ENCODE results near the gene HELT.
"Not testable (repeated sequence)": the region's sequence is repeated elsewhere in the genome, so short reads cannot be mapped to it uniquely, and the experiment has no call there.

HELT gene

GRCh38 chr4:185017964-185018772, at the start of gene HELT:
HELT (plus strand) TSS chr4:185018490; CDS start chr4:185018929, 439 bp downstream.
- peak; percentile 59 for DNase-seq

DNA sequence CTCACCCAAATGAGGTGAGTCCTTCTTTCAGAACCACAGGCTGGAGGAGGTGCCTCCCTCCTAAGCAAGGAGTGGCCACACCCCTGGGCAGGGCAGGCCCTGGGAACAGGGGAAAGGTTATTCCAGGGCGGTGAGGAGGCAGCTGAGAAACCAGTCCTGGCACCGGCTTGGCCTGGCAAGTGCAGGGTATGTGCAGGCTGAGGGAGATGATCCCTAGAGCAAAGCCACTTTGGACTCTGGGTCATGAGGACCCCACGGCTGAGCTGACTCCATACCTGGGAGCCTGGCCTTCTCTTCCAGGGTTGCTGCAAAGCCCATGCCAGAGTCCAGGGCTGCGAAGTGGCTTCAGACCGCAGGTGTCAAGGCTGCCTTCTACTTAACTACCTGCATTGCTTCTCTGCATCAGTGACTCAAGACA, 49.5 kb upstream of the HELT start:
- DNase-seq, result peak; percentile 51

DNA sequence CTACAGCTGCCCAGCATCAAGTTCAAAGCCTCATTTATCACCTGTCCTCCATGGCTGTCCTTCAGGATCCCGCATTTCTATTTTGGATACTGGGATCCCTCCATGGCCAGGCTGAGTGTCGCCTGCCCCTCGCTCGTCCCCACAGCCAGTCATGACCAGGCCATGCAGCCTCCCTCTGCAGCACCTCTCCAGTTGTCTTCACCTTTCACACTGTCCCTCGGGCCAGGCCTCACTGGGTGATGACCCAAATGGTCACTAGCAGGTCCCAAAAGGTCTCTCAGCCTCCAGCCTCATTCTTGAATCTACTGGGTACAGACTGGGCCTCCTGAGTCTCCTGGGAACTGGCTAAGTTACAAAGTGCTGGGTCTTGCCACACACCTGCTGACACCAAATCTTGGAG, 48.7 kb upstream of the HELT start:
- peak; percentile 29 for DNase-seq

- no peak for DNase-seq
Observed at GRCh38 chr4:184972991-184973390, 45.3 kb upstream of the HELT start.

- not testable (repeated sequence) for DNase-seq
Observed at GRCh38 chr4:184976348-184976747, 41.9 kb upstream of the HELT start.

GRCh38 chr4:184977747-184978146, 40.5 kb upstream of the HELT start:
- DNase-seq, result no peak

DNA sequence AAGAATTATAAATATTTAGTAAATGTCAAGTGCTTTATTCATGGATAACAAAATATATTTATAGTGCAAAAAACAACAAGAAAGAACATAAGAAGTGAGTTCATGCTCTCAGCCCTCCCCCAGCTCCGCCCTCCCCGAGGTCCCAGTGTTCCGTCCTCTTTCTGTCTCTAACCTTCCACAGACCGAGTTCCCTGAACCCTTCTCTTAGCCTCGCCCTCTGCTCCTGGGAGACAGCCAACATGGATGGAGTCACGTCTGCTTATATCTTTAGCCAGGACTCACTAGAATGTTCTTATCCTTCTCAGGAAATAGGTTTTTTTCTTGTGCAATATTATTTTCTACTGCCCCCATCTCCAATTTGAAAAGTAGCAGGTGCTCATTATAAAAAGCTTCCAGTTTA, 40.1 kb upstream of the HELT start:
- DNase-seq, result no peak

GRCh38 chr4:184979461-184980124, 38.7 kb upstream of the HELT start:
- DNase-seq, result no peak

- no peak for DNase-seq
Observed at GRCh38 chr4:184980261-184980660, 38.0 kb upstream of the HELT start.

- peak; percentile 77 for DNase-seq
Observed at GRCh38 chr4:184983672-184984356, 34.5 kb upstream of the HELT start.

DNA sequence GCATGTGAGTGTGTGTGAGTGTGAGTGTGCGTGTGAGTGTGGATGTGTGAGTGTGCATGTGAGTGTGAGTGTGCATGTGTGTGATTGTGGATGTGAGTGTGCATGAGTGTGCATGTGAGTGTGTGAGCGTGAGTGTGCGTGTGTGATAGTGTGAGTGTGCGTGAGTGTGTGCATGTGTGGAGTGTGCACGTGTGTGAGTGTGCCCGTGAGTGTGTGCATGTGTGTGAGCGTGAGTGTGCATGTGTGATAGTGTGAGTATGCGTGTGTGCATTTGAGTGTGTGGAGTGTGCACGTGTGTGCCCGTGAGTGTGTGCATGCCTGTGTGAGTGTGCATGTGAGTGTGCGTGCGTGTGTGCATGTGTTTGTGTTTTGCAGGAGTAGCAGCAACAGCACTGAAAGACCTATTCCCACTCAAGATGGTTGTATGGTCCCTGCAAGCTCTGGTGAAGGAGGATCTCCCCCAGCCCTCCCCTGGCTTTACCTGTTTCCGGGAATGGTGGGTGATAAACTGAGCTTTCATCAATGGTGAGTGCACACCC, 30.7 kb upstream of the HELT start:
- no peak for DNase-seq

- no peak for DNase-seq
Observed at GRCh38 chr4:184988611-184989010, 29.7 kb upstream of the HELT start.

DNA sequence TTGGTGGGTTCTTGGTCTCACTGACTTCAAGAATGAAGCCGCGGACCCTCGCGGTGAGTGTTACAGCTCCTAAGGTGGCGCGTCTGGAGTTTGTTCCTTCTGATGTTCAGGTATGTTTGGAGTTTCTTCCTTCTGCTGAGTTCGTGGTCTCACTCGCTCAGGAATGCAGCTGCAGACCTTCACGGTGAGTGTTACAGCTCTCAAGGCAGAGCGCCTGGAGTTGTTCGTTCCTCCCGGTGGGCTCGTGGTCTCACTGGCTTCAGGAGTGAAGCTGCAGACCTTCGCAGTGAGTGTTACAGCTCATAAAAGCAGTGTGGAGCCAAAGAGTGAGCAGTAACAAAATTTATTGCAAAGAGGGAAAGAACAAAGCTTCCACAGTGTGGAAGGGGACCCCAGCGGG, 29.0 kb upstream of the HELT start:
- not testable (repeated sequence) for DNase-seq

- DNase-seq, result not testable (repeated sequence)
Observed at GRCh38 chr4:184990131-184990530, 28.2 kb upstream of the HELT start.

DNA sequence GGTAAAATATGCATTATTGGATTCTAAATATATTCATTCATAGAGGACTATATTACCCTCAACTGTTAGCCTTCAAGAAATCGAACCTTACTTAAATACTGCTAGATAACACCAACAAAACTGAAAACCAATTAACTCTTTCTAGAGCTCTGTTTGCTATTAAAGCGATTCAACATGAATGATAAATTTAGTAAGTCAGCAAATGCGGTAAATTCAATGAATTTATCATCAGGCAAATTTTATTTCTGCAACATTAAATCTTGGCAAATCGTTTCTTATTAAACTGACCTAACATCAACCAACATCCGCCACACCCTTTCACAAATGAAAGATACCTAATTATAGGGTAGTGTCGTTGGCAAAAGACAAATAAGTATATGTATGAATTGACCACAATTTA, 26.4 kb upstream of the HELT start:
- no peak for DNase-seq

DNA sequence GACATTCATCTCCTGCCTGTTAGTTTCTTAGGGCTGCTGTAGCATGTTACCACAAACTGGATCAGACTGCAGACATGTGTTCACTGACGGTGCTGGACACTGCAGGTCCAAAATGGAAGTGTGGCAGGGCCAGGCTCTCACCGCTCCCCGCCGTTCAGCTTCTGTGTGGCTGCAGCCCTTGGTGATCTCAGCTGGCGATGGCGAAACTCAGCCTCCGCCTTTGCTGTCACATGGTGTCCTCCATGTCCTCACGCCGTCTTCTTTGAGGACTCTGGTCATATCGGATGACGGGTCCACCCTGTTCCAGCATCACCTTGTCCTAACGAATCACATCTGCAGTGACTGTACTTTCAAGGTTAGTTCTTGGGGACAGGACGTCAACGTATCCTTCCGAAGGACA, 25.9 kb upstream of the HELT start:
- DNase-seq, result no peak

DNA sequence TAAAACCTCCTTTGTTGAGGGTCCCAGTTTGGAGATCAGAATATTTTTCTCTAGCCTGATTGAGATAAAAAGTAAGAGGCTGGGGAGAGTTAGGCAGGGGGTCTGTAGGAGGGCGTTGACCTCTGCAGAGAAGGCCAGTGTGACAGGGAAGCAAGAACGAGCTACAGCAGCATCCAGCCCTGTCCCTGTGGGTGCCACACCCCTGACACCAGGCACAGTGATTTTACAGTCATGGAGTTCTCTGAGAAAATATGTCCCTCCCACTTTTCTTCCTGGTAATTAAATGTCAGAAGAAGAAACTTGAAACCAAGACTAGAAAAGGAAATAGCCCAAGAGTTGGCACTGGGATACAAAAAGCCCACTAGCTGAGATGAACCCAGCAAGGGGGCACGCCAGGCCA, 25.0 kb upstream of the HELT start:
- no peak for DNase-seq

DNA sequence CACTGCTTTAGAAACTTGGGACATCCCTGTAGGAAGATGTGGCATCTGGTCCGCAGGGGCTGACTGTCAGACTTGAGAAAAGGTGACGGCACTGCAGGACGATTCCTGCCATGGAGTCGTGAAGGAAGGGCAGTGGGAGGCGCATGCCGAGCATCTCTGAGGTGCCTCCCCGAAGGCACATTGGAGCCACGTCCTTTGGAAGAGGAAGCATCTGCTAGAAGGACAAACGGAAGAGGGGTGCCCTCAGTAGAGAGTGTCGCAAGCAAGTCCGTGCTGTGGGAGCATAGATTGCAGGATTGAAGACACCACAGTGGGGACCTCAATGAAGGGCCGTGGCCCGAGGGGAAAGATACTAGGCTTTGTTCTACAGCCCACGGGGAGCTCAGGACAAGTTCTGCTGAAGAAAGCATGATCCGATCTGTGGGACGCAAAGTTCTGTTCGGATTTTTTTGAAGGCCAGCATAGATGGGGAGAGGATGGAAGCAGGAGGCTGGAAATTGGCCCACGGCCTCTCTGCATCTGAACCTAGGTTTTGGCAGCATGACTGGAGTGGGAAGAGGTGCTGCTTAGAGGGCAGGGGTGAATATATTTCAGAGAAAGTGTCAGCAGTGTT, 24.2 kb upstream of the HELT start:
- DNase-seq, result no peak

- DNase-seq, result no peak
Observed at GRCh38 chr4:184994623-184995010, 23.7 kb upstream of the HELT start.

- DNase-seq, result not testable (repeated sequence)
Observed at GRCh38 chr4:184997656-184998055, 20.6 kb upstream of the HELT start.

- DNase-seq, result no peak
Observed at GRCh38 chr4:185002784-185003183, 15.5 kb upstream of the HELT start.

GRCh38 chr4:185003596-185004351, 14.5 kb upstream of the HELT start:
- DNase-seq, result no peak
